C4-2B (cell line): Measurements from ENCODE around the gene ANKS1B.
A peak's percentile ranks its signal among the peaks of the same experiment; 100 is the strongest.

Source experiments
- H3K27ac ChIP-seq: fragments of 450-650 bp; 2 replicates; pipeline ENCODE4 v1.5.1; 2017
- CTCF ChIP-seq: fragments of 450-650 bp; conservative IDR thresholded peaks from 2 replicates; pipeline ENCODE4 v1.5.1; 2017; ENCODE audit warnings: mild to moderate bottlenecking
- ZFX ChIP-seq: fragments of 450-650 bp; IDR thresholded peaks from 2 replicates; pipeline ENCODE4 v1.6.1; 2017

The ANKS1B gene

GRCh38 chr12:99680276-99680675 lies 304.5 kb downstream of the ANKS1B start:
- TF ChIP-seq ZFX (no peak), CTCF (no peak)
- no peak overlapping the region for H3K27ac ChIP-seq

- H3K27ac ChIP-seq, result no peak overlapping the region
- TF ChIP-seq ZFX, result no peak
- TF ChIP-seq CTCF, result no peak
Measured at GRCh38 chr12:99670635-99671034, 314.1 kb downstream of the ANKS1B start.

GRCh38 chr12:99658671-99659349 lies 325.9 kb downstream of the ANKS1B start:
- H3K27ac ChIP-seq, result no peak overlapping the region
- TF ChIP-seq ZFX (no peak), CTCF (peak; percentile 36)

- no peak for TF ChIP-seq ZFX
- TF ChIP-seq CTCF, result 0 out of 2 replicates have a peak, but pooled peaks have one; percentile 3
- H3K27ac ChIP-seq, result no peak overlapping the region
Measured at GRCh38 chr12:99649551-99649950, 335.2 kb downstream of the ANKS1B start.

- no peak for TF ChIP-seq CTCF
- no peak for TF ChIP-seq ZFX
- H3K27ac ChIP-seq, result no peak overlapping the region
Measured at GRCh38 chr12:99648183-99648582, 336.6 kb downstream of the ANKS1B start.

GRCh38 chr12:99647453-99647852 lies 337.3 kb downstream of the ANKS1B start, which contains the start of gene GARIN6:
Gene GARIN6, plus strand, starts transcription at chr12:99647753. Its CDS starts 422 bp downstream, at chr12:99648175.
- no peak within 1 kb of the TSS for H3K27ac ChIP-seq
- TF ChIP-seq ZFX (no peak), CTCF (no peak)

- H3K27ac ChIP-seq, result no peak overlapping the region
- TF ChIP-seq CTCF (no peak), ZFX (no peak)
Measured at GRCh38 chr12:99644629-99645028, 340.1 kb downstream of the ANKS1B start.
